Lung (tissue), 12 donors: Measurements from ENCODE around the gene ZFP64. TPM values are rescaled to one million over a fixed set of nuclear protein-coding genes. Genes with fewer than 3 reads are reported as not detected.

Experiments
- ATAC-seq: fragments of 200-7000 bp; cut with Tn5 transposase; one replicate; pipeline ENCODE4 v1.9.1; 2020; ENCODE audit warnings: moderate number of reproducible peaks; ENCODE audit not compliant: insufficient read depth, low FRiP score
- DNase-seq, 3 donors: peaks; one replicate each; pipeline ENCODE4 v3.0.0-alpha.2; 2013 to 2017
- H3K27ac ChIP-seq, 2 donors: one replicate each; pipeline ENCODE4 v1.5.1; 2013; ENCODE audit warnings: mild to moderate bottlenecking in 2 of 2, moderate library complexity in 2 of 2, control low read depth in 1 of 2, inconsistent platforms in 1 of 2, low read depth in 1 of 2, low read length in 1 of 2
- H3K27me3 ChIP-seq, 3 donors: one replicate each; pipeline ENCODE4 v1.5.1; 2013; ENCODE audit warnings: low read length in 2 of 3; ENCODE audit not compliant: control insufficient read depth in 3 of 3, insufficient read depth in 3 of 3
- H3K36me3 ChIP-seq, 4 donors: one replicate each; pipeline ENCODE4 v1.5.1; 2013; ENCODE audit warnings: low read length in 4 of 4, mild to moderate bottlenecking in 1 of 4, moderate library complexity in 1 of 4; ENCODE audit not compliant: control insufficient read depth in 4 of 4, insufficient read depth in 4 of 4
- H3K4me1 ChIP-seq, 5 donors: one replicate each; pipeline ENCODE4 v1.5.1; 2013; ENCODE audit warnings: low read length in 5 of 5, mild to moderate bottlenecking in 2 of 5, moderate library complexity in 1 of 5; ENCODE audit not compliant: control insufficient read depth in 5 of 5, insufficient read depth in 5 of 5
- H3K4me3 ChIP-seq: one replicate; pipeline ENCODE4 v1.5.1; 2013; ENCODE audit warnings: mild to moderate bottlenecking, control low read depth, moderate library complexity
- H3K9ac ChIP-seq, 2 donors: one replicate each; pipeline ENCODE4 v1.5.1; 2013; ENCODE audit warnings: low read length in 2 of 2, control low read depth in 1 of 2; ENCODE audit not compliant: insufficient read depth in 1 of 2
- H3K9me3 ChIP-seq, 4 donors: one replicate each; pipeline ENCODE4 v1.5.1; 2013; ENCODE audit warnings: low read length in 3 of 4, mild to moderate bottlenecking in 1 of 4, moderate library complexity in 1 of 4; ENCODE audit not compliant: control insufficient read depth in 4 of 4, insufficient read depth in 3 of 4
- CTCF ChIP-seq: IDR thresholded peaks from 2 replicates; pipeline ENCODE4 v1.5.1; 2012; ENCODE audit warnings: mild to moderate bottlenecking; ENCODE audit errors: control extremely low read depth, extremely low read depth
- WGBS, 2 donors: extraction: QIAGEN DNeasy Blood & Tissue Kit; methylation state at CpG; one replicate each; pipeline ENCODE4 v1.1.7; 2013; 5-methylcytosine and 5-hydroxymethylcytosine counted together
- polyA plus RNA-seq, 2 donors: library from polyadenylated mRNA; stranded (reverse); fragments of 200-250 nt; gene quantifications; one replicate each; pipeline ENCODE4 v1.2.1, GENCODE V29; 2013
- total RNA-seq, 2 donors: library from RNA; depleted of rRNA in 1 of 2; stranded (reverse); fragments of >200 nt in 1 of 2; gene quantifications; one replicate each; pipeline ENCODE4 v1.2.1, GENCODE V29; 2014 to 2021
- donor health status: control.
- donor health status: control.
- donor health status: Bipolar disorder and iron deficiency.
- donor health status: healthy.
- donor health status: DM: yes; HTN: yes; CAD: no.

ZFP64 gene
- total and polyA plus RNA-seq, 4 donors = 3.1 to 11.5 (median 7.4) TPM

DNA sequence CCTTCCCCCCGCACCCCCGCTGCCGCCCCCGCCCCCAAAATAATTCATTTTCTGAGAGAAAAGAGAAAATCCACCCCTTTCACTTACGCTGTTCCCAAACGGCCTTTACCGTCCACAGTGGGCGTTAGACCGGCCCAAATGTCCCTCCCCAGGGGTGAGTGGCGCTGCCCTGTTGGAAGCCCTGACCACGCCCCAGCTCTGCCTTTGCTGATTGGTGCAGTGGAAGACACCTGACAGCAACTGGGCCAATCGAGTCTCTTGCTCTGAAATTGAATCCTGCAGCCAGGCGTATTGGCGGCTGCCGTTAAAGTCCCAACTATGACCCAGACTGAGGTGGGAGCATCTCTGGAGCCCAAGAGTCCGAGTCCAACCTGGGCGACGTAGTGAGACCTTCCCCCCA, 15.7 kb downstream of the ZFP64 start:
- 97 to 99% methylated on average over 18 of the region's 18 CpGs for WGBS, 2 donors
- no peak for TF ChIP-seq CTCF
- Histone ChIP-seq H3K27ac (no peak overlapping the region), H3K4me3 (no peak overlapping the region), H3K36me3 (peaks cover 3 to 11% (median 8%) of the 10 kb centered on the region in 4 donors), H3K9ac (no peak overlapping the region), H3K9me3 (no peaks in the 10 kb centered on the region), H3K4me1 (peaks cover 0 to 5% (median 4%) of the 10 kb centered on the region in 5 donors), H3K27me3 (no peaks in the 10 kb centered on the region)
- ATAC-seq = no peak
- DNase-seq = no peak

DNA sequence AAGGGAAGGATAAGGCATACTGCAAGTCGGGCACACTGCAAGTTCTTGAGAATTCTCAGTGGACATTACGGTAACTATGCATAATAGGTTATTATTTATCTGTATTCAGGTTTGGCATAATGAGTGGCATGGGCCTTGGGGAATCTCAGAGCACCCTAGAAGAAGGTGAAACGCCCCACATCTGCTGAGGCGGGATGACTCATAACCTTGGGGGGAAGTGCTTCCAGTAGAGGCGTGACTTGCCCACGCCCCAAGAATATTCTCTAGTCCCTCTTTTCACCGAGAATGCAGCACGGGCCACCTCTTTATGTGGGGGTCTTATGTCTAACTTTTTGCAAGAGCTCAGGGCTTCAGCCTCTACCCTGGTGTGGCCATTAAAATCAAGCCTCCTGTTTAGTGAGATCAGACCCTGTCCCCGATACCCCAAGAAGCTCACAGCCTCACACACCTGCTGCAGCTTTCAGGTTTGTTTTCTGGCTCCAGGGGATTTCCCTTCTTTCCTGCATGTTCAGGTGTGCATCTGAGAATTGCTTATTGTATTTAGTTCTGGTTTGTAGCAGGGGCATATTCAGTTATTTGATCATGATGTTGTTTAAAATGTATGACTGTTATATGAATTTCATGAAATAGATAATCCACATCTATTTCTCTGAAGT, 19.1 kb downstream of the ZFP64 start:
- TF ChIP-seq CTCF = no peak
- DNase-seq (no peak), ATAC-seq (no peak)
- 90 to 94% methylated on average over 9 of the region's 9 CpGs for WGBS, 2 donors
- H3K27ac ChIP-seq = no peak overlapping the region
- no peak overlapping the region for H3K9ac ChIP-seq
- peaks cover 5 to 18% (median 10%) of the 10 kb centered on the region in 4 donors for H3K36me3 ChIP-seq
- no peaks in the 10 kb centered on the region for H3K9me3 ChIP-seq
- no peak overlapping the region for H3K4me3 ChIP-seq
- no peaks in the 10 kb centered on the region for H3K27me3 ChIP-seq
- peaks cover 0 to 2% (median 0%) of the 10 kb centered on the region in 5 donors for H3K4me1 ChIP-seq

- peaks cover 0 to 2% (median 0%) of the 10 kb centered on the region in 5 donors for H3K4me1 ChIP-seq
- H3K27me3 ChIP-seq = no peaks in the 10 kb centered on the region
- no peak overlapping the region for H3K9ac ChIP-seq
- WGBS, 2 donors = 96 to 97% methylated on average over 8 of the region's 8 CpGs
- peaks cover 0 to 2% (median under 1%) of the 10 kb centered on the region in 4 donors for H3K9me3 ChIP-seq
- DNase-seq = no peak
- no peak for ATAC-seq
- no peak overlapping the region for H3K4me3 ChIP-seq
- H3K27ac ChIP-seq = no peak overlapping the region
- no peak for TF ChIP-seq CTCF
- peaks cover 5 to 24% (median 14%) of the 10 kb centered on the region in 4 donors for H3K36me3 ChIP-seq
Observed at GRCh38 chr20:52171025-52171424, 20.6 kb downstream of the ZFP64 start.
